Measurements from ENCODE around the gene ERG.

ERG gene

DNA sequence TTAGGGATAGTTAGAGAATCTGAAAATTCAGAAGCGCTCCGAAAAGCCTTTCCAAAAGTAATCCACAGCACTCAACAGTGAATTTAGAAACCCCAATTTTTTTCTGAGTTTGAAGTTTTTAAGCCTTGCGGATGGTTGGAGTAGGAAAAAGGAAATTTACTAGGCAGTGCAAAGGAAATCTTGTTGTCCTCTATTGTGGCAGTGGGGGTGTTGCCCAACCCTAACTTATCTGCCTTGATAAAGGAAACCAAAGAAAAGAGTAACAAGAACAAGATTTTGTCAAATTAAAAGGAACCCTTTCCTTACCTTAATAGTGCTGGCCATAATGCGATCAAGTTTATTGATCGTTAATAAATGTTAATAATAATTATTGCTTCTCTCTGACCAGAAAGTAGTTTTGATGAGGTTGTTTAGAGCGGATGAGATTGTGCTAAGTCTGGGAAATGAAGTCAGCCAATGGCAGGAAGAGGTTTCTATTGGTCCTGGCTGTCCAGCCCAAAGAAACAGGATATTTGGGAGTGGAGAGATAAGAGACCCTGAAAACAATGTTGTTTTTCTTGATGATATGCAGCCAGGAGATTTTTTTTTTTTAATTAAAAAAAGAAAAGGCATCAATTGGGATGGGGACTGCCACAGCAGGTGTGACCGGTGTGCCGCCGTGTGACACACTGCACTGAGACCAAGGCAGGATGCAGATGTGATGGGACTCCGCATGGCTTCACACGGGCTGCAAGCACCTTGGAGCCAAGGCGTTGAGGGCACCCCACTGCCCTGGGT lies at the start of gene ERG:
TSS of gene ERG (minus strand) at position 421 of the 777 bp plus-strand sequence. CDS start at position 324, 97 bp downstream.
- DNase-seq (ENCODE audit: low read depth), result no peak

DNA sequence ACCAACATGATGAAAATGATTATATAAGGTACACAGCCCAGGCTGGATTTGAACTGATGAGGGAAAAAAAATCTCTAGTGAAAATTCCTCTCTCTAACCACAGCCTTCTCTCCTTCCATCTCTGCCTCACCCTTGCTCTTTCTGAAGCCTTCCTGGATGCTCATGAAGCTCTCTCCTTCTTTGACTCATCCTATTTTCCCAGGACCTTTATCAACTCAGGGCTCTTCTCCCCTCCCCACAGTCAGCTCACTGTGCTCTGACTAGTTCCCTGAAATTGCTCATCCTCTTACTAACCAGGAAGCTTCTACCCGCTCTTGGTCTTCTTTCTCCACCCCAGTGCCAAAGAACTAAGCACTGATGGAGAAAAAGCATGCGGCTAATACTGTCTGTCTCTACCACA lies 46.4 kb upstream of the ERG start:
- no peak for DNase-seq (ENCODE audit: low read depth)

DNA sequence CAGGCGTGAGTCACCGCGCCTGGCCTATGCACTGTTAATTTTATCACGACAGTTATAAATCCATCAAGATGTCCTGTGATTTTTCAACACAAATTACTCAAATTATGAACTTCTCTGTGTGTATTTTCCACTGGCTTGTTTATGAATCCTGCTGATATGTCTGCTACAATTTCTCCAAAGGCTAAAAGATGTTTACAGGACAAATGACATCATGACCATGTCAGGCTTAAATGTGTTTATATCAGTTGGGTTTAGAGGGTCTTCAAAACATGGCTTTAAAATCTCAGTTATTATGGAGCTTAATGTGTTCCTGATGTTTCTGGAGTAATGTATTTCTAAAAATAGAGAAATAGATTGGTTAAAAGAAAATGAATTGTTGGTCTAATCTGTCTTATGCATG lies 44.0 kb upstream of the ERG start:
- no peak for DNase-seq (ENCODE audit: low read depth)

GRCh38 chr21:38538353-38538752 lies 40.1 kb upstream of the ERG start:
- no peak for DNase-seq (ENCODE audit: low read depth)

- DNase-seq (ENCODE audit: low read depth), result no peak
Measured at GRCh38 chr21:38534591-38534990, 36.3 kb upstream of the ERG start.

DNA sequence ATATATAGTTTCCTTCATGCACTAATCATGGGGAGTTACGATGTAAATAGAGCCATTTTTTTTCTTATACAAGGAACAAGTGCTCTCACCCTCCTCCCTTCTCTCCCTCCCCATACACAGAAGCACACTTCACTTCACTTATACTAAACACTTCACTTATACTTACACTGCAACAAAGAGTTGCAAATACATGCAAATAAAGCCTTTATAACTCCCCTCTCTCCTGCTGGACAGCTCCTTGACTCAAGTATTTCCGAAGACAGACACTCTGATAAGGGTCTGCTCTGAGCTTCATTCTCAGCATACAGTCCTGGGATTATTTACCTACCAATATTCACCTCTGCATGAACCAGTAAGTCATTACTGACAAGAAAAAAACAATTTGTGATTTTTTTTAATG lies 35.6 kb upstream of the ERG start:
- DNase-seq (ENCODE audit: low read depth), result no peak

DNA sequence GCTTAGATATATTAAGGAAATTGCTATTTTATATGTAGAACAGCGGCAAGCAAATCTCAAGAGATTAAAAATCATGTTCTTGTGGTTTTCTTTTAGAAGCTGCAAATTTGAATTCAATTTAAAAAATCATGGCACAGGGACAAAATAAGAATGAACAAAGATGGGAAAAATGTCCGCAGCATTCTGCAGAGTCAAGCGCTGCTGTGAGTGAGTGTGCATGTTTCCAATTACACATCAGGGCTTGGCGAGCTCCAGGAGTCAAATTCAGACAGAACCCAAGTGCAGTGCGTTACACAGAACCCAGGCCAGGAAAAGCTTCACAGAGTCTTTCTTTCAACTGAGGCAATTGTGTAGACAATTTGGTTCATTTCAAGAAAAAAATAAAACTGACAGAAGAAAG lies 33.3 kb upstream of the ERG start:
- DNase-seq (ENCODE audit: low read depth), result no peak

- DNase-seq (ENCODE audit: low read depth), result no peak
Measured at GRCh38 chr21:38531039-38531541, 32.8 kb upstream of the ERG start.

- DNase-seq (ENCODE audit: low read depth), result no peak
Measured at GRCh38 chr21:38527737-38528136, 29.5 kb upstream of the ERG start.

DNA sequence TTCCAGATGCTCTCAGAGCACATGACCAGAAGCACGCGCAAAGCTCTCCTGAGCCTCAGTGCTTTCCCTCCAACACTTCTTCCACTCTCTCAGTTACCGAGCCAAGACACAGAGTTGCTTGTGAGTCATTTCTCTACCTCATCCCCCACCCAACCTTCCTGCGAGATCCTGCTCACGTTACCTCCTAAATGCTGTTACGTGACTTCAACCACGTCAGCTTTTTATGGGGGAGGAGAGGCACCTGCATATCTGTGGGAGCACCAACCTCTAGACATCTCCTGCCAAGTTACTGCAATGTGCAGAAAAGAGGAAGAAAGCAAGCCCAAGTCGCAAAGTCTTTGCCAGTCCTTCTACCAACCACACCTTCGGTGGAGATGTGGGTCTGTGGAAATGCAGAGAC lies 27.2 kb upstream of the ERG start:
- no peak for DNase-seq (ENCODE audit: low read depth)

DNA sequence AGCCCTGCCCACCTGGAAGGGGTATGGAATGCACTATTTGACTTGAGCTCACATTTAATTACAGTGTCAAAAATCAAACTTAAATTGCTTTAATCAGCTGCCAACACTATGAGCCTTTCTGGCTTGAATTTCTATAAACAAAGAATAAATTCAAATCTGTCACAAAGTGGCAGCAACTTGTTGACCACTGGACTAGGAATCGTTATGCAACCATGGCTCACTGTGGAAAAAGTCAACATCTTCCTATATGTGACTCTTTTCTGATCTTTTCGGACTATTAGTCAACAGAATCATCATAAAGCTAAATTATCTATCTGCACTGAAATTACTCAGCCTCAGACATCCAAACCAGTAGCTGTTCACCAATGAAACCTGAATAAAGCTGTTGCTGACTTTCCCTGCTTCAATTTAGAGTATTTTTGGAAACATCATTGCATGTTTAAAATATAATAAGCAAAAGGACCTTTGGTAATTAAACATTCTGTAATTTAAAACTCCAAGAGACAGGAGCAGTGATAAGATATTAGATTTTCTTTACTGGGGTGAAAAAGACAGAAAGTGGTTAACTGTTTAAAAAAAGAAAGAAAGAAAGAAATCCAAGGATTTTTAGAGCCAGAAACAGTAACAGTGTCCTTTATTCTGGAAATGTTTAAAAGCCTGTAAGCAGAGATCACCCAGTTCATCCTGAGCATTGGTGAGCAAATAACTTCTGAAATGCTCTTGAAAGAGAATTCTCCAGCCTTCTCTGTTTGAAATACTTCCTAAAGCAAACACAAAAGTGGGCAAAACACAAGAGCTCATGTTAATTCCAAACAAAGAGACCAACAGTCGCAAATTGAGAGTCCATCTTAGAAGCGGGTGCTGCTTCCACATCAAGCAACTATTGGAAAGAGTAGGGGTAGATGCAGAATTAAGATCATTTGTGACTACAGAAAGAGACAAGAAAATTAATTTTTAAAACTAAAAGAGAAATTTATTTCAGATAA lies 26.2 kb upstream of the ERG start:
- DNase-seq (ENCODE audit: low read depth), result no peak

DNA sequence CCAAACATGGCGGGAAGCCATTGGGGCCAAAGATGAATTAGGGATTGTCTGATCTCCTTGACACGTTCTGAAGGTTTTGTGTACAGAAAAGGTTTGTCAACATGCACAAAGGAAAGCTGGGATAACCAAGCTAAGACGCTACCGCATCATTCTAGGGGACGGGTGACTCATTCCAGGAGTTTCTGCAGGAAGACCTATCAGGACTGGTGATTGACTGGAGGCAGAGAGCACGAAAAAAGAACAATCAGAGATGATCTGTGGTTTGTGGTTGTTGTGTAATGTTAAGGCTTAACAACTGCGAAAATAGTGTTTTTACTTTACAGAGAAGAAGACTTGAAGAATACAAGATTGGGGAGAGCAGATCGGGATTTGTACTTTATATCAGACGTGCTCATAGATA lies 22.2 kb upstream of the ERG start:
- no peak for DNase-seq (ENCODE audit: low read depth)

DNA sequence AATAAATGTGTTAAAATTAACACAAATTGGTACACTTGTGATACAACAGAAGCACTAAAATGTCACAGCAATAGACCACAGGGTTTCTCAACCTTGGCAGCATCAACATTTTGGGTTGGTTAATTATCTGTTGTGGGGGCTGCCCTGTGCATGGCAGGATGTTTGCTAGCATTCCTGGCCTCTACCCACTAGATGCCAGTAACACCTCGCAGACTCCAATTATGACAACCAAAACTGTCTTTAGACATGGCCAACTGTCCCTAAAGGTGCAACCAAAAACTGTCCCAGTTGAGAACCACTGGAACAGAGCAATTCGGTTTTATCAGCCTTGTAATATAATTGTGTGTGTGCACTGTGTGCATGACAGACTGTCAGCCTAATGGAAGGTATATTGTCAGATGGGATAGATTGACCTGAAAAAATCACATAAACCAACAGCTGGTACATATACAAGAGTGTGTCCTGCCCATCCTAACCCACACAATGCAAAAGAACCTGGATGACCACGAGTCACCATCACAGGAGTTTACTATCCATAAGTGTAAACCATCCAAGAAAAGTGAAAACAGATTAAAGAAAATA lies 13.5 kb upstream of the ERG start:
- DNase-seq (ENCODE audit: low read depth), result no peak

- no peak for DNase-seq (ENCODE audit: low read depth)
Measured at GRCh38 chr21:38511198-38511597, 12.9 kb upstream of the ERG start.

DNA sequence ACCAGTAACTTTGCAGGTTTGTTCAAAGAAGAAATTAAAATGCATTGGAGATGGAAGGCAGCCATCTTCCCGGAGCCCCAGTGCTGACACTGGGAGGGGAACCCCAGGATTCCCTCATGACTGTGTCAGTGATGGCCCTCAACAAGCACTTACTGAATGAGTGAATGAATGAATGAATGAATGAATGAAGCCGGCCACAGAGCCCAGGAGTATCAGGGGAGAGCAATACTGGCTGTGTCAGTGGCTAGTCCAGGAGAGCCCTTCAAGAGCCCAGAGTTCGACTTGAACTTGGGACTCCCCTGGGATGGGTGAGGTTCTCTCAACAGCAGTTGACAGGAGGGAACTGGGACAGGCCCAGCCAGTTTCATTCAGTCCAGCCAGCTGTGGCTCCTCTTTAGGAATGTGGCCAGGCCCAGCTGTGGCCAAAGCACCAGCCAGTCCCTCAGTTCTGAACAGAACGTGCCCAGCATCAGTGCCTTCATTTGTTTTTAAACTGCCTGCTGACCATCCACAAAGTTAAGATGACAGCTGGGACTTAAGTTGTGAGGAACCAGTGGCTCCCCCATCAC lies 9.2 kb upstream of the ERG start:
- no peak for DNase-seq (ENCODE audit: low read depth)

GRCh38 chr21:38506661-38507281 lies 8.5 kb upstream of the ERG start:
- DNase-seq (ENCODE audit: low read depth), result peak; percentile 34

DNA sequence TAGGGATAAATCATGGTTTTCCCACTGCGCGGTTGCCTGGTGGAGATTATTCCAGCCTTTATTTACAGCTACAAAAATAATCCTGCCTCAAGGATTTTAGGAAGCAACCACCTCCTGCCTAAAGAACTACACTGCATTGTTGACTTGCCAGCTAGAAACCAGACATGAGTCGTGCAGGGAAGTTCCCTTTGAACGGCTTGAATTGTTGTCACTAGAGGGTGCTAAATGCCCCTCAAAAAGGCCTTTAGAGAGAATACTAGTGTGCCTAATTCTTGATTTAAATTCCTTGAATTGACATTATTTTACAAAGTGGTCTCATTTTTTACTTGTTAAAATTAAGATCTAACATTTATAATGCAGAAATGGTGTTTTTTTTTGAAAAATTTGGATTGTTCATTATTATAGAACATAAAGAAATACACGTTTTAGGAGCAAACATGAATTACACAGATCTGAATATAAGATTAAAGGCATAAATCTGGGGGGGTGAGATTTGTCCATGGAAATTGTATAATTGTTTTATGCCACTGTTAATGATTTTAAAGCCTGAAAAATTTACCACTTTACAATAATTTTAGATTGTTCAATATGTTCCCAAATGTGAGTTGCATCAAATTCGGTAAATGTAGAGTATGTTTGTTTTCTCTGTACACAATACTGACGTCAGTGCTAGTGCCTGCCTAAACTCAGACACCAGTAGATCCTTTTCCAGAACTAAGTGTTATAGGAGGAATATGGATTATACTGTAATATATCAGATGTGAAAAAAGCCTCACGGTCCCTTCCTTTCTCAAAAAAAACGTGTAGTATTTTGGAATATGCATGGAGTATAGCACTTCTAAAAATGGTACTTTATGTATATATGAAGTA lies 7.6 kb upstream of the ERG start:
- peak; percentile 34 for DNase-seq (ENCODE audit: low read depth)

GRCh38 chr21:38504066-38504465 lies 5.8 kb upstream of the ERG start:
- DNase-seq (ENCODE audit: low read depth), result no peak

DNA sequence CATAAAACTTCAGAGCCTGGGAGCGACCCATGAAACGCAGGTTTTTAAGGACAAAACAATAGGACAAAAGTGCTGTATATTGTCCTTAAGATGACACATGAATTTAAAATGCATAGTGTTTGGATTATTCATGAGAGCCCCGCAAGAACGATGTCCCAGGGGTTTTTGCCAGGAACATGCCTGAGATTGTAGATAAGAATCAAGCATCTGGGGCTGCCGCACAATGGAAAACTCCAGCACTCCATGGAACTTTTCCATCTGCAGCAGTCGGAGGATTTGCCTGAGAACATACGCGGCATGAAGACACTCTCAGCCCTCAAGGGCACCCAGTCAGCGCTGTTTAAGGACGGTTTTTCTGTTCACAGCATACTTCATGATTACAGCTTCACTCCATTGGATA lies 5.3 kb upstream of the ERG start:
- no peak for DNase-seq (ENCODE audit: low read depth)

DNA sequence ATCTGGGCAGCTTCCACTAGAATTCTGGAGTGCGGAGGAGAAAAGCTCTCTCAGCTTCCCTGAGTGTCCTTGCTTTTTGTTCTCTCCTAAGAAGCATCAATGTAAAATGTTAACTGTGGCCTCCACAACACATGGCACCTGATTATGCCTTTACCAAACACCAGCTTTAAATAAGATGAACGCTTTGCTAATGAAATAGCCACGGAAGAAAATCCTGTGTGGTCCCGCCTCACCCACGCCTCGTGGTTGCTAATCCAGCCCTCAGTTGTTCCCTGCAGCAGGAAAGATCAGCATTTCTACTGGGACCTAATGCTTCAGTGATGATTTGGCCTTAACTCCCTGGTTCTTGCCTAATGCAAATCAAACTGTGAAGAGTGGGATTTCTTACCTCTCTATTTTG lies 1.8 kb upstream of the ERG start:
- DNase-seq (ENCODE audit: low read depth), result no peak

- DNase-seq (ENCODE audit: low read depth), result no peak
Measured at GRCh38 chr21:38499296-38499695, 1.0 kb upstream of the ERG start.

All from CMK (cell line).